Pancreas (tissue), 10 donors: ENCODE results near the gene ZFR2. TPM values are rescaled to one million over a fixed set of nuclear protein-coding genes. Genes with fewer than 3 reads are reported as not detected.
"Not testable (repeated sequence)": the region's sequence is repeated elsewhere in the genome, so short reads cannot be mapped to it uniquely, and the experiment has no call there.

Source experiments
- ATAC-seq, 4 donors: fragments of 200-7000 bp; cut with Tn5 transposase; one replicate each; pipeline versions ENCODE4 v1.8.0 to v1.9.1; 2020; ENCODE audit warnings: mild to moderate bottlenecking in 4 of 4, moderate library complexity in 4 of 4
- DNase-seq, 6 donors: peaks; one replicate each; pipeline ENCODE4 v3.0.0-alpha.2; 2020
- FAIRE-seq: peaks from 2 replicates; lab custom pipeline; 2012; peaks lifted over from hg19 to GRCh38; lab: Jason Lieb, UNC
- H3K27ac ChIP-seq, 4 donors: fragments of 200-600 bp; sonication (generic); 1 replicate in 3 of 4; 2 replicates in 1 of 4; pipeline versions ENCODE4 v1.5.0 to v1.8.0; 2020
- H3K27me3 ChIP-seq, 4 donors: fragments of 200-600 bp; one replicate each; pipeline ENCODE4 v1.8.0; 2021
- H3K36me3 ChIP-seq, 3 donors: fragments of 200-600 bp; sonication (generic) in 1 of 3; one replicate each; pipeline versions ENCODE4 v1.5.0 to v1.8.0; 2020 to 2021
- H3K4me1 ChIP-seq, 3 donors: fragments of 200-600 bp; one replicate each; pipeline ENCODE4 v1.8.0; 2021
- H3K4me3 ChIP-seq, 4 donors: fragments of 200-600 bp; sonication (generic) in 2 of 4; one replicate each; pipeline versions ENCODE4 v1.5.0 to v1.8.0; 2020 to 2021
- H3K9me3 ChIP-seq, 4 donors: fragments of 200-600 bp; one replicate each; pipeline ENCODE4 v1.8.0; 2021
- CTCF ChIP-seq, 4 donors: fragments of 200-600 bp; sonication (generic) in 3 of 4; IDR thresholded peaks; one replicate each; pipeline versions ENCODE4 v1.5.0 to v1.8.0; 2021; ENCODE audit warnings: antibody characterized with exemption in 4 of 4
- WGBS, 2 donors: extraction: QIAGEN DNeasy Blood & Tissue Kit; methylation state at CpG; one replicate each; pipeline ENCODE4 v1.1.7; 2013; 5-methylcytosine and 5-hydroxymethylcytosine counted together
- intact Hi-C, 3 donors: fragments of 100-400 bp; cut with DNase I; formaldehyde crosslinking; loops; one replicate each; pipeline versions ENCODE4 v1.11.1 to v1.14.2; 2022
- polyA plus RNA-seq, 2 donors: library from polyadenylated mRNA; stranded (reverse); fragments of 200-250 nt; gene quantifications; one replicate each; pipeline ENCODE4 v1.2.3, GENCODE V29; 2013
- total RNA-seq, 6 donors: library from RNA; stranded (reverse); fragmentation: NEBNext Ultra II Directional in 4 of 6; extraction: Animal tissue kit (Norgen Biotek cat#: 25700) in 4 of 6; gene quantifications; one replicate each; pipeline versions ENCODE4 v1.2.1 to v1.2.4, GENCODE V29; 2021 to 2023
- donor health status: healthy with polysubstance abuse.
- donor health status: DM: no; HTN: no; CAD: no; lungs with moderate emphysema.
- donor health status: DM: no; HTN: no; CAD: no.
- donor health status: control.
- donor health status: control.
- donor health status: Bipolar disorder and iron deficiency.
- donor health status: DM: yes; HTN: yes; CAD: no.
- donor health status: DM: no; HTN: no; CAD: no.
- donor health status: DM: no; HTN: no; CAD: no.
- donor health status: DM: yes; HTN: yes; CAD: no.

ZFR2 gene
- total and polyA plus RNA-seq, 8 donors: 0.06 to 3.1 (median 0.34) TPM; not detected in 2

GRCh38 chr19:3899531-3900294 lies 30.9 kb upstream of the ZFR2 start:
- Histone ChIP-seq H3K36me3 (no peaks in the 10 kb centered on the region), H3K9me3 (no peaks in the 10 kb centered on the region), H3K27ac (no peak overlapping the region), H3K27me3 (no peaks in the 10 kb centered on the region), H3K4me1 (no peaks in the 10 kb centered on the region), H3K4me3 (no peak overlapping the region)
- FAIRE-seq: no peak
- ATAC-seq: no peak
- WGBS, 2 donors: 62 to 68% methylated on average over 18 of the region's 18 CpGs
- intact Hi-C loops: no loop called here
- TF ChIP-seq CTCF (IDR thresholded peaks at IDR 0.05): no peak
- DNase-seq: no peak

- no peaks in the 10 kb centered on the region for H3K9me3 ChIP-seq
- 81 to 85% methylated on average over 3 of the region's 3 CpGs for WGBS, 2 donors
- H3K36me3 ChIP-seq: no peaks in the 10 kb centered on the region
- intact Hi-C loops: no loop called here
- no peaks in the 10 kb centered on the region for H3K4me1 ChIP-seq
- no peaks in the 10 kb centered on the region for H3K27me3 ChIP-seq
- H3K27ac ChIP-seq: no peak overlapping the region
- TF ChIP-seq CTCF (IDR thresholded peaks at IDR 0.05): no peak
- DNase-seq (no peak), FAIRE-seq (no peak), ATAC-seq (no peak)
- no peak overlapping the region for H3K4me3 ChIP-seq
These were observed 29.6 kb upstream of the ZFR2 start for GRCh38 chr19:3898426-3898825.

- no peak for DNase-seq
- no peak for FAIRE-seq
- Histone ChIP-seq H3K27me3 (no peaks in the 10 kb centered on the region), H3K4me3 (no peak overlapping the region), H3K4me1 (no peaks in the 10 kb centered on the region), H3K27ac (no peak overlapping the region), H3K36me3 (no peaks in the 10 kb centered on the region), H3K9me3 (no peaks in the 10 kb centered on the region)
- no peak for ATAC-seq
- intact Hi-C loops: no loop called here
- no peak for TF ChIP-seq CTCF (IDR thresholded peaks at IDR 0.05)
- WGBS, 2 donors: 71 to 76% methylated on average over 4 of the region's 4 CpGs
These were observed 29.1 kb upstream of the ZFR2 start for GRCh38 chr19:3897936-3898335.

GRCh38 chr19:3895788-3896187 lies 26.9 kb upstream of the ZFR2 start:
- no peak overlapping the region for H3K4me3 ChIP-seq
- WGBS, 2 donors: 68 to 76% methylated on average over 5 of the region's 5 CpGs
- H3K27me3 ChIP-seq: no peaks in the 10 kb centered on the region
- intact Hi-C loops: no loop called here
- no peaks in the 10 kb centered on the region for H3K36me3 ChIP-seq
- no peak for TF ChIP-seq CTCF (IDR thresholded peaks at IDR 0.05)
- no peak for ATAC-seq
- H3K4me1 ChIP-seq: no peaks in the 10 kb centered on the region
- DNase-seq: no peak
- no peak overlapping the region for H3K27ac ChIP-seq
- no peak for FAIRE-seq
- H3K9me3 ChIP-seq: no peaks in the 10 kb centered on the region

GRCh38 chr19:3894959-3895358 lies 26.1 kb upstream of the ZFR2 start:
- H3K27ac ChIP-seq, H3K4me1 ChIP-seq, ATAC-seq, H3K9me3 ChIP-seq, H3K36me3 ChIP-seq, FAIRE-seq, DNase-seq, H3K4me3 ChIP-seq, H3K27me3 ChIP-seq, intact Hi-C loops: not testable (repeated sequence)
- 72 to 79% methylated on average over 5 of the region's 5 CpGs for WGBS, 2 donors
